Ovary (tissue), 9 donors: ENCODE results near the gene CXCL17. TPM values are rescaled to one million over a fixed set of nuclear protein-coding genes. Genes with fewer than 3 reads are reported as not detected.

Experiments
- DNase-seq, 5 donors: peaks; one replicate each; pipeline ENCODE4 v3.0.0-alpha.2; 2019 to 2020
- H3K27ac ChIP-seq, 2 donors: fragments of 200-600 bp; one replicate each; pipeline versions ENCODE4 v1.5.1 to v1.8.0; 2019 to 2022
- H3K27me3 ChIP-seq: fragments of 200-600 bp; one replicate; pipeline ENCODE4 v1.8.0; 2022
- H3K36me3 ChIP-seq: fragments of 200-600 bp; sonication (generic); one replicate; pipeline ENCODE4 v1.5.1; 2019
- H3K4me1 ChIP-seq: one replicate; pipeline ENCODE4 v1.8.1; 2013; ENCODE audit warnings: mild to moderate bottlenecking, moderate library complexity; ENCODE audit not compliant: insufficient read depth
- H3K4me3 ChIP-seq: fragments of 200-600 bp; sonication (generic); one replicate; pipeline ENCODE4 v1.5.1; 2017
- H3K9me3 ChIP-seq, 2 donors: fragments of 200-600 bp in 1 of 2; sonication (generic) in 1 of 2; one replicate each; pipeline versions ENCODE4 v1.5.1 to v1.8.1; 2013 to 2019; ENCODE audit warnings: mild to moderate bottlenecking in 1 of 2, moderate library complexity in 1 of 2
- EP300 ChIP-seq: sonication (generic); formaldehyde crosslinking; IDR thresholded peaks from one replicate; pipeline ENCODE4 v1.6.1; 2017; ENCODE audit warnings: antibody characterized with exemption
- POLR2A ChIP-seq: fragments of 450-650 bp; IDR thresholded peaks from one replicate; pipeline ENCODE4 v1.6.1; 2017; ENCODE audit warnings: antibody characterized with exemption, mild to moderate bottlenecking, moderate library complexity
- WGBS, 3 donors: extraction: QIAGEN DNeasy Blood & Tissue Kit in 1 of 3; methylation state at CpG; one replicate each; pipeline versions ENCODE4 v1.1.5 to v1.1.7; 2013 to 2017; 5-methylcytosine and 5-hydroxymethylcytosine counted together
- intact Hi-C, 4 donors: fragments of 100-400 bp; cut with DNase I; formaldehyde crosslinking; loops; one replicate each; pipeline versions ENCODE4 v1.11.0 to v1.15.1; 2022 to 2023
- polyA plus RNA-seq, 2 donors: library from polyadenylated mRNA; stranded (reverse); fragments of 200-250 nt in 1 of 2; fragments of 350-450 nt in 1 of 2; fragmentation: Illumina TruSeq in 1 of 2; extraction: RNeasy Lipid Tissue Mini Kit (QIAGEN cat#74804) in 1 of 2; gene quantifications; one replicate each; pipeline ENCODE4 v1.2.3, GENCODE V29; 2013 to 2014
- total RNA-seq, 7 donors: library from RNA; depleted of rRNA in 2 of 7; stranded (reverse); fragments of >200 nt in 2 of 7; fragmentation: NEBNext Ultra II Directional in 3 of 7; extraction: Animal tissue kit (Norgen Biotek cat#: 25700) in 3 of 7; gene quantifications; one replicate each; pipeline versions ENCODE4 v1.1.0 to v1.2.4, GENCODE V29; 2016 to 2023
- TF ChIP-seq, protein P1 (sequence below), 3 donors: fragments of 450-650 bp in 2 of 3; fragments of 200-600 bp in 1 of 3; IDR thresholded peaks; one replicate each; pipeline versions ENCODE4 v1.5.1 to v1.8.0; 2016 to 2022; ENCODE audit warnings: antibody characterized with exemption in 3 of 3, mild to moderate bottlenecking in 1 of 3
- donor health status: DM: no; HTN: no; CAD: no; lungs with moderate emphysema.
- donor health status: DM: no; HTN: no; CAD: no.
- donor health status: Bipolar disorder and iron deficiency.
- donor health status: DM: yes; HTN: yes; CAD: no.
- donor health status: DM: no; HTN: no; CAD: no.
- donor health status: DM: yes; HTN: yes; CAD: no.

CXCL17 gene
- total and polyA plus RNA-seq, 9 donors, result 0.32 to 0.46 TPM; not detected in 7

DNA sequence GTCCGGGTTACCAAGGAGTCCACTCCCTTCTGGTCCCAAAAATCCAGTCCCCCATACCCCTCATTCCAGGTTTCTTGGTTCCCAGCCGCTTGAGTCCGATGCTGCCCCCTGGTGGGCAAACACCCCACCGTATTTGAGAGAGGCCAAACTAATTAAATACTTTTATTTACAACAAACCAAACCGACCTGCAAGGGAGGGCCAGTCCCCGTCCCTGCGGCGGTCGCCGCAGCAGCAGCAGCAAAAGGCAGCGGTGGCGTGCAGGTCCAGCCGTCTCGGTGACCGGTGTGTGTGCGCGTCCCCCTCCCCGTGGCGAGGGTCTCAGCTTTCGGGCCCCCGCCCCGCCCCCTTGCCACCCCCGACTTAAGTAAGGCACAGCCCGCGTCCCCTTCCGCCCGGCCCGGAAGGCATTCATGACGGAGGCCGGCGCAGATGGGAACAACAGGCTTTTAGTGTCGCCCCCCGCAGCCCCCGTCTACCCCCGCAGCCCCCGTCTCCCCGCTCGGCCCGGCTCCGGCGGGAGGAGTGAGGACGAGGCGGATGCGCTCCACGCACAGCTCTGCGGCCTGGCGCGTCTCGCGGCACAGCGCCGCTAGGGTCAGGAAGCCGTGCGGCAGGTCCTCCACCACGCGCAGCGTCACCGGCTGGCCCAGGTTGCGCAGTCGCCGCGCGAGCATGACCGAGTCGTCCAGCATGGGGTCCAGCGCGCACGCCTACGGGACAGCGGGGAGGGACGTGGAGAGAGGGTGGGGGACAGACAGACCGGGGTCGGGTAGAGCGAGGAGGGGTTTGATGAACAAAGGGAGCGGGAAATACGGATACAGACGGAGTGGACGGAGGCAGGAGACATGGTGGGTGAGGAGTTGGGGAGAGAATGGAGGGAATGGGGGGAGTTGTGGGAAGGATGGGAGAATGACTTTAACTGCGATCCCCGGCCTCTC, 41.1 kb downstream of the CXCL17 start:
- TF ChIP-seq, protein P1, sequence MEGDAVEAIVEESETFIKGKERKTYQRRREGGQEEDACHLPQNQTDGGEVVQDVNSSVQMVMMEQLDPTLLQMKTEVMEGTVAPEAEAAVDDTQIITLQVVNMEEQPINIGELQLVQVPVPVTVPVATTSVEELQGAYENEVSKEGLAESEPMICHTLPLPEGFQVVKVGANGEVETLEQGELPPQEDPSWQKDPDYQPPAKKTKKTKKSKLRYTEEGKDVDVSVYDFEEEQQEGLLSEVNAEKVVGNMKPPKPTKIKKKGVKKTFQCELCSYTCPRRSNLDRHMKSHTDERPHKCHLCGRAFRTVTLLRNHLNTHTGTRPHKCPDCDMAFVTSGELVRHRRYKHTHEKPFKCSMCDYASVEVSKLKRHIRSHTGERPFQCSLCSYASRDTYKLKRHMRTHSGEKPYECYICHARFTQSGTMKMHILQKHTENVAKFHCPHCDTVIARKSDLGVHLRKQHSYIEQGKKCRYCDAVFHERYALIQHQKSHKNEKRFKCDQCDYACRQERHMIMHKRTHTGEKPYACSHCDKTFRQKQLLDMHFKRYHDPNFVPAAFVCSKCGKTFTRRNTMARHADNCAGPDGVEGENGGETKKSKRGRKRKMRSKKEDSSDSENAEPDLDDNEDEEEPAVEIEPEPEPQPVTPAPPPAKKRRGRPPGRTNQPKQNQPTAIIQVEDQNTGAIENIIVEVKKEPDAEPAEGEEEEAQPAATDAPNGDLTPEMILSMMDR (IDR thresholded peaks at IDR 0.05), result peak; percentile 60 to 85 (median 65)
- no peak for TF ChIP-seq POLR2A
- no peak for TF ChIP-seq EP300
- Histone ChIP-seq H3K27ac (no peak overlapping the region), H3K9me3 (no peaks in the 10 kb centered on the region), H3K4me3 (peak overlapping the region; percentile 49), H3K27me3 (no peaks in the 10 kb centered on the region), H3K36me3 (no peaks in the 10 kb centered on the region), H3K4me1 (peaks cover 9% of the 10 kb centered on the region)
- intact Hi-C loops, result no loop called here
- DNase-seq, result peak; percentile 76 to 88 (median 88)
- 1% methylated on average over 78 to 80 of the region's 80 CpGs for WGBS, 3 donors

DNA sequence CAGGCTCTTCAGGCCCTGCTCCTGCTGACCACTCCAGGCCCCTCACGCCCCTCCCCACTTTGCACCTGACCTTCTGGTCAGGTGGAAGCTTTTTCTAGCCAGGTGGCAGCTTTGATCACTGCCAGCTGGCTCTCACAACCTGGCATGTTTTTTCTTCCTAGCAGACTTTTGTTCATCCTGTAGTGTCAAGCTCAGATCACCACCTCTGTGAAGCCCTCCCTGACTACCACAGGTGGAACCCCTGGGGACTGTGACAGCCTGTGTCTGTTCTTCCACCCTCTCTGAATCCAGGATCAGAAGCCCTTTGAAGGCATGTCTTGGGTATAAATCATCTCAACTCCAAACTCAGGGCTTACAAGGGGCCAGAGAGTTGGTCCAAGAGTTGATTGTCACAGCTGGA, 42.3 kb downstream of the CXCL17 start:
- TF ChIP-seq, protein P1 (IDR thresholded peaks at IDR 0.05), result no peak
- TF ChIP-seq POLR2A (no peak), EP300 (no peak)
- no peaks in the 10 kb centered on the region for H3K9me3 ChIP-seq
- WGBS, 3 donors, result 89 to 100% (median 89%) methylated on average over 1 of the region's 1 CpG
- H3K27me3 ChIP-seq, result no peaks in the 10 kb centered on the region
- no peaks in the 10 kb centered on the region for H3K36me3 ChIP-seq
- no peak overlapping the region for H3K4me3 ChIP-seq
- H3K4me1 ChIP-seq, result peaks cover 9% of the 10 kb centered on the region
- no peak overlapping the region for H3K27ac ChIP-seq
- intact Hi-C loops, result no loop called here
- DNase-seq, result no peak

DNA sequence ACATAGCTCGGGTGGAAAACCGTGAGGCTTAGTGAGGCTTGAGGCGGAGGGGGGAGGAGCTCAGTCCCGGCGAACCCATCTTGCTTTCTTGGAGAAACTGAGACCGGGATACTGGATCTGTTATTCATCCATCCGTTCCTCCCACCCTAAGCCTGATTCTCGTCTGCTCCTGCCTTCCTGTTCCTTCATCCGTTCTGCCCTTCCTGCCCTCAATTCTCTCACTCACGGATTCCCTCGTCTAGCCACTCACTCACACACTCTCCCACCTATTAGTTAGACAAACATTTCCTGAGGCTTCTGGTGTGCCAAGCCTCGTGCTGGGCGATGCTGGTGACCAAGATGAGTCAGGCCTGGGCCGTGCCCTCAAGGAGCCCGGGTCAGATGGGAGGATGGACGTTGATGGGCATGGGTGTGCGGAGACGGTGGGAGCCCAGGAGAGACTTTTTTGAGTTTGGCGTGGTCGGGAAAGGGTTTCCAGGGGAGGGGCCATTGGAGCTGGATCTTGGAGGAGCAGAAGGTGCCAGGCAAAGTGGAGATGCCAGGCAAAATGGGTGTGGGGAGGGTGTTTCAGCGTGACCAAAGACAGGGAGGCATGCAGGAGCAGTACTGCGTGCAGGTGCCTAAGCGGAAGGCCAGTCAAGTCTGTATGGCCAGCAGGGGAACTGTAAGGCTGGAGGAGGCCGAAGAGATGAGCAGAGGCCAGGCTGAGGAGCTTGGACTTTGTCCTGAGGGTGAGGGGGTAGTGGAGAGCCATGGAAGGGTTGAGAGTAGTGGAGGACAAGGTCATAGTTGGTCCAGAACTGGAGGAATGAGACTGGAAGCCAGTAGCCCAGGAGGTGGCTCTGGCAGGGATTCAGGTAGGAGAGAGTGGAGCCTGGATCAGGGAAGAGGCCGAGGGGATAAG, 45.2 kb downstream of the CXCL17 start:
- intact Hi-C loops, result loop anchor here in 1 of 4 donors (10.0 kb wide), 1 partner anchor 153 kb away; the partner anchor contains the start of gene GSK3A
- H3K36me3 ChIP-seq, result no peaks in the 10 kb centered on the region
- no peak for TF ChIP-seq EP300
- TF ChIP-seq, protein P1 (IDR thresholded peaks at IDR 0.05), result no peak
- no peak for TF ChIP-seq POLR2A
- H3K27me3 ChIP-seq, result no peaks in the 10 kb centered on the region
- H3K9me3 ChIP-seq, result no peaks in the 10 kb centered on the region
- peak overlapping the region; percentile 41 for H3K4me3 ChIP-seq
- peak in 1 of 5 donors; percentile 41 for DNase-seq
- peaks cover 9% of the 10 kb centered on the region for H3K4me1 ChIP-seq
- H3K27ac ChIP-seq, result no peak overlapping the region
- WGBS, 3 donors, result 20 to 23% (median 20%) methylated on average over 25 of the region's 25 CpGs
